Activated CD8-positive, alpha-beta memory T cell treated with anti-CD3 and anti-CD28 coated beads for 36 hours (primary cell): ENCODE measurements around the gene PSME3IP1. TPM values are rescaled to one million over a fixed set of nuclear protein-coding genes. Genes with fewer than 3 reads are reported as not detected.

Experiments
- total RNA-seq, 2 experiments: library from RNA; stranded (reverse); gene quantifications; one replicate each; pipeline ENCODE4 v1.2.3, GENCODE V29; 2021

Gene PSME3IP1
- total RNA-seq, 2 experiments from 2014 or later, result 104 to 108 TPM

Other genes starting within 250 kb of the PSME3IP1 start
- gene CETP, start 224.1 kb downstream of the PSME3IP1 start, total RNA-seq, result under 1 TPM in 1 of 2 experiments, not detected in 1; 0.13 TPM
- 100 to 1,000 TPM; 118 to 121 TPM for gene NLRC5, start 196.5 kb downstream of the PSME3IP1 start, total RNA-seq
- gene CPNE2, start 93.5 kb downstream of the PSME3IP1 start, total RNA-seq, result 1 to 10 TPM; 4.8 to 7.1 TPM
- 10 to 100 TPM; 33.3 to 34.7 TPM for gene RSPRY1, start 290 bp upstream of the PSME3IP1 start, total RNA-seq
- 10 to 100 TPM; 23.9 to 24.1 TPM for gene ARL2BP, start 59.2 kb upstream of the PSME3IP1 start, total RNA-seq
- gene PLLP, start 98.6 kb upstream of the PSME3IP1 start, total RNA-seq, result under 1 TPM; 0.17 to 0.38 TPM
- 10 to 100 TPM; 45.5 to 46.8 TPM for gene CCL22, start 172.7 kb upstream of the PSME3IP1 start, total RNA-seq
- under 1 TPM in 1 of 2 experiments, not detected in 1; 0.04 TPM for gene CX3CL1, start 186.5 kb upstream of the PSME3IP1 start, total RNA-seq
- 1 to 10 TPM; 5.3 to 6.2 TPM for gene CCL17, start 218.7 kb upstream of the PSME3IP1 start, total RNA-seq